HepG2 (cell line): ENCODE data around the gene ADM. TPM values are rescaled to one million over a fixed set of nuclear protein-coding genes. Genes with fewer than 3 reads are reported as not detected.
A peak's percentile ranks its signal among the peaks of the same experiment; 100 is the strongest.

Experiments
- ATAC-seq: fragments of 200-7000 bp; cut with Tn5 transposase; 3 replicates; pipeline ENCODE4 v1.9.1; 2020; ENCODE audit warnings: mild to moderate bottlenecking, moderate library complexity
- BruUV-seq: library from RNA; stranded (reverse); fragments of 400-500 nt; replicated peaks from 2 replicates; lab custom pipeline; 2021; lab: Mats Ljungman, UMichigan
- CTCF ChIA-PET: fragments of 300-600 bp; formaldehyde crosslinking; extraction: SDS; loops from one replicate; lab custom pipeline; 2021; ENCODE audit warnings: low total read pairs, inconsistent platforms, low intra/inter-chr PET ratio; lab: Yijun Ruan, JAX
- POLR2A ChIA-PET: fragments of 350-600 bp; sonication (Branson Sonifier 250); formaldehyde crosslinking; loops from one replicate; lab custom pipeline; 2020; ENCODE audit warnings: antibody characterized with exemption, inconsistent platforms; lab: Yijun Ruan, JAX
- DNase-seq: peaks from one replicate; pipeline ENCODE4 v3.0.0-alpha.2; 2015; ENCODE audit warnings: low spot score
- FAIRE-seq: peaks from 3 replicates; lab custom pipeline; 2011; peaks lifted over from hg19 to GRCh38; lab: Jason Lieb, UNC
- H2AFZ ChIP-seq: one replicate; pipeline ENCODE4 v1.6.1; 2011; ENCODE audit warnings: low read length, inconsistent platforms
- H3K27ac ChIP-seq: fragments of 300-600 bp; 3 replicates; pipeline ENCODE4 v1.8.0; 2011; ENCODE audit warnings: mixed run types, mild to moderate bottlenecking, mixed read lengths, low read length, inconsistent platforms; ENCODE audit not compliant: insufficient read depth; ENCODE audit errors: extremely low read length
- H3K27me3 ChIP-seq, 2 experiments: fragments of 200-600 bp in 1 of 2; 2 replicates in 1 of 2; 3 replicates in 1 of 2; pipeline versions ENCODE4 v1.6.0 to v1.8.0; 2011; ENCODE audit warnings: low read length in 2 of 2, mild to moderate bottlenecking in 2 of 2, moderate library complexity in 2 of 2, inconsistent platforms in 1 of 2; ENCODE audit not compliant: insufficient read depth in 2 of 2, control insufficient read depth in 1 of 2
- H3K36me3 ChIP-seq, 2 experiments: fragments of 200-600 bp in 1 of 2; replicated peaks in 1 of 2; 2 replicates in 1 of 2; 3 replicates in 1 of 2; pipeline versions ENCODE4 v1.5.1 to v1.8.0; 2011; ENCODE audit warnings: low read length in 2 of 2, inconsistent platforms in 1 of 2; ENCODE audit not compliant: insufficient read depth in 2 of 2, control insufficient read depth in 1 of 2
- H3K4me1 ChIP-seq: 2 replicates; pipeline ENCODE4 v1.5.1; 2012; ENCODE audit warnings: low read length, inconsistent platforms; ENCODE audit not compliant: insufficient read depth
- H3K4me2 ChIP-seq: 2 replicates; pipeline ENCODE4 v1.6.0; 2011; ENCODE audit warnings: low read depth, low read length, inconsistent platforms
- H3K4me3 ChIP-seq, 3 experiments: fragments of 200-600 bp in 1 of 3; sonication (generic), shearing (Covaris generic) in 1 of 3; replicated peaks in 1 of 3; 2 replicates each; pipeline ENCODE4 v1.5.1; 2011 to 2016; ENCODE audit warnings: low read length in 3 of 3, inconsistent platforms in 2 of 3, low read depth in 2 of 3, mild to moderate bottlenecking in 2 of 3, control low read depth in 1 of 3, mixed read lengths in 1 of 3; ENCODE audit not compliant: insufficient read depth in 1 of 3
- H3K79me2 ChIP-seq: one replicate; pipeline ENCODE4 v1.6.1; 2011; ENCODE audit warnings: low read length, inconsistent platforms; ENCODE audit not compliant: insufficient read depth
- H3K9ac ChIP-seq: 2 replicates; pipeline ENCODE4 v1.6.0; 2011; ENCODE audit warnings: mild to moderate bottlenecking, low read depth, low read length, inconsistent platforms; ENCODE audit not compliant: insufficient read depth
- H3K9me3 ChIP-seq: 2 replicates; pipeline ENCODE4 v1.5.1; 2012; ENCODE audit warnings: mild to moderate bottlenecking, low read length
- H4K20me1 ChIP-seq: 2 replicates; pipeline ENCODE4 v1.6.0; 2011; ENCODE audit warnings: inconsistent platforms, mild to moderate bottlenecking, low read length, moderate library complexity; ENCODE audit not compliant: insufficient read depth
- CREB1 ChIP-seq, 2 experiments: fragments of 450-650 bp in 1 of 2; IDR thresholded peaks; 2 replicates each; pipeline ENCODE4 v1.6.1; 2016 to 2017; ENCODE audit warnings: control low read depth in 1 of 2, mild to moderate bottlenecking in 1 of 2, missing compliant biosample characterization in 1 of 2, missing genetic modification characterization in 1 of 2
- ETV5 ChIP-seq: IDR thresholded peaks from 2 replicates; pipeline ENCODE4 v1.6.1; 2018; ENCODE audit warnings: missing biosample characterization, missing genetic modification reagents, inconsistent platforms, borderline replicate concordance
- FOSL1 ChIP-seq: sonication (generic); formaldehyde crosslinking; IDR thresholded peaks from 2 replicates; pipeline ENCODE4 v1.9.0; 2021; ENCODE audit warnings: missing genetic modification reagents, borderline replicate concordance
- FOSL2 ChIP-seq: sonication (generic); formaldehyde crosslinking; IDR thresholded peaks from 2 replicates; pipeline ENCODE4 v1.4.0; 2020; ENCODE audit warnings: missing genetic modification reagents
- FOXO1 ChIP-seq: sonication (generic); formaldehyde crosslinking; IDR thresholded peaks from 2 replicates; pipeline ENCODE4 v1.4.0; 2020; ENCODE audit warnings: missing genetic modification reagents
- FOXP1 ChIP-seq, 2 experiments: fragments of 450-650 bp in 1 of 2; IDR thresholded peaks; 2 replicates each; pipeline ENCODE4 v1.6.1; 2017 to 2018; ENCODE audit warnings: antibody characterized with exemption in 1 of 2
- HIC2 ChIP-seq: sonication (generic); formaldehyde crosslinking; IDR thresholded peaks from 2 replicates; pipeline ENCODE4 v1.9.0; 2022; ENCODE audit warnings: low read depth, missing genetic modification reagents
- JUNB ChIP-seq: sonication (generic); formaldehyde crosslinking; IDR thresholded peaks from 2 replicates; pipeline ENCODE4 v1.8.0; 2022; ENCODE audit warnings: missing genetic modification reagents, mild to moderate bottlenecking, borderline replicate concordance
- KMT2B ChIP-seq: IDR thresholded peaks from 2 replicates; pipeline ENCODE4 v1.6.1; 2016; ENCODE audit warnings: missing genetic modification reagents, missing compliant biosample characterization
- MEIS2 ChIP-seq: sonication (generic); formaldehyde crosslinking; IDR thresholded peaks from 2 replicates; pipeline ENCODE4 v1.9.0; 2021; ENCODE audit warnings: mild to moderate bottlenecking, missing genetic modification reagents
- MLX ChIP-seq: IDR thresholded peaks from 2 replicates; pipeline ENCODE4 v1.6.1; 2016
- SATB2 ChIP-seq: sonication (generic); formaldehyde crosslinking; IDR thresholded peaks from 2 replicates; pipeline ENCODE4 v1.5.0; 2020; ENCODE audit warnings: missing genetic modification reagents
- SOX5 ChIP-seq: IDR thresholded peaks from 2 replicates; pipeline ENCODE4 v1.6.1; 2016; ENCODE audit warnings: borderline replicate concordance
- SOX6 ChIP-seq, 2 experiments: fragments of 450-650 bp in 1 of 2; sonication (generic) in 1 of 2; formaldehyde crosslinking in 1 of 2; IDR thresholded peaks; 2 replicates each; pipeline versions ENCODE4 v1.4.0 to v1.6.1; 2017 to 2020; ENCODE audit warnings: antibody characterized with exemption in 1 of 2, mild to moderate bottlenecking in 1 of 2, missing genetic modification reagents in 1 of 2
- TCF7 ChIP-seq: sonication (generic); IDR thresholded peaks from 2 replicates; pipeline ENCODE4 v1.6.1; 2016; ENCODE audit warnings: antibody characterized with exemption, low read depth
- ZC3H13 ChIP-seq: sonication (generic); formaldehyde crosslinking; IDR thresholded peaks from 2 replicates; pipeline ENCODE4 v1.8.1; 2023; ENCODE audit warnings: mild to moderate bottlenecking, missing genetic modification reagents, moderate library complexity
- ZMAT5 ChIP-seq: sonication (generic); formaldehyde crosslinking; IDR thresholded peaks from 2 replicates; pipeline ENCODE4 v1.5.0; 2020; ENCODE audit warnings: mild to moderate bottlenecking, low read depth, missing genetic modification reagents, borderline replicate concordance
- ZNF432 ChIP-seq: sonication (generic); formaldehyde crosslinking; IDR thresholded peaks from 2 replicates; pipeline ENCODE4 v1.5.0; 2020; ENCODE audit warnings: missing genetic modification reagents, mild to moderate bottlenecking, borderline replicate concordance
- ZNF501 ChIP-seq: sonication (generic); formaldehyde crosslinking; IDR thresholded peaks from 2 replicates; pipeline ENCODE4 v1.5.1; 2020; ENCODE audit warnings: mild to moderate bottlenecking, moderate library complexity, missing genetic modification reagents
- ZNF644 ChIP-seq: IDR thresholded peaks from 2 replicates; pipeline ENCODE4 v1.6.1; 2016; ENCODE audit warnings: low read depth
- WGBS: methylation state at CpG from one replicate; pipeline ENCODE4 v1.1.6; 2017; ENCODE audit warnings: low lambda C conversion rate; 5-methylcytosine and 5-hydroxymethylcytosine counted together
- in situ Hi-C: cut with HindIII; loops from 2 replicates; pipeline ENCODE4 v1.10.0; 2017; ENCODE audit warnings: low pct_unique_long_range_greater_than_20kb; ENCODE audit not compliant: extremely low pct_ligation_motif_present
- intact Hi-C: fragments of 100-400 bp; cut with micrococcal nuclease; formaldehyde crosslinking; loops from one replicate; pipeline ENCODE4 v1.10.0; 2022; ENCODE audit not compliant: unreplicated experiment
- polyA plus RNA-seq, 8 experiments: library from polyadenylated mRNA; depleted of rRNA in 3 of 8; stranded (reverse) in 7 of 8; unstranded in 1 of 8; fragments of >200 nt; fragmentation: Illumina TruSeq in 4 of 8; extraction: Trizol in 4 of 8; gene quantifications; 2 replicates each; pipeline versions ENCODE4 v1.2.1 to v1.2.3, GENCODE V29; 2011 to 2016; ENCODE audit warnings: low read depth in 4 of 8, missing spikeins in 1 of 8, mixed read lengths in 1 of 8; ENCODE audit not compliant: insufficient read depth in 1 of 8
- total RNA-seq, 5 experiments: library from RNA; depleted of rRNA; stranded (reverse); fragments of >200 nt; fragmentation: Illumina TruSeq; extraction: Trizol; gene quantifications; 2 replicates each; pipeline ENCODE4 v1.2.3, GENCODE V29; 2016; ENCODE audit warnings: low read depth in 1 of 5

Gene ADM
- total and polyA plus RNA-seq, 2 of the 13 experiments (the other 11 are each of a cell fraction or from before 2014, with no cell fraction given): 10.7 to 26.1 TPM

GRCh38 chr11:10309163-10310093, 4.6 kb downstream of the ADM start:
- 33% methylated on average over 12 of the region's 12 CpGs for WGBS
- CTCF ChIA-PET: interaction anchor here (3.0 kb wide), 1 partner anchor 14 kb away, joined by 16 read pairs; no protein-coding TSS in a partner anchor
- intact Hi-C loops: loop anchor here (2.0 to 5.0 kb wide), 5 partner anchors 13 to 847 kb away; partner anchors contain the start of gene ZNF143
- no peak for TF ChIP-seq ZNF644 (CRISPR knock-in tag)
- no peak for TF ChIP-seq FOXP1 (IDR thresholded peaks at IDR 0.05)
- peak; percentile 84 for TF ChIP-seq FOXP1 (CRISPR knock-in tag; IDR thresholded peaks at IDR 0.05)
- no peak for TF ChIP-seq SOX6 (IDR thresholded peaks at IDR 0.05)
- peak; percentile 13; the same call in 1 of the 2 replicates for TF ChIP-seq SOX6 (CRISPR knock-in tag; IDR thresholded peaks at IDR 0.05)
- TF ChIP-seq ZC3H13 (CRISPR knock-in tag): 0 out of 2 replicates have a peak, but pooled peaks have one; percentile 34
- no peak for TF ChIP-seq SATB2
- TF ChIP-seq SOX5 (CRISPR knock-in tag): peak; percentile 44; the same call in 1 of the 2 replicates
- peak; percentile 23; the same call in 1 of the 2 replicates for TF ChIP-seq ETV5 (CRISPR knock-in tag)
- TF ChIP-seq JUNB (CRISPR knock-in tag): peak; percentile 78; the same call in 1 of the 2 replicates
- TF ChIP-seq FOSL1 (CRISPR knock-in tag): peak; percentile 69; the same call in 1 of the 2 replicates
- TF ChIP-seq FOXO1 (CRISPR knock-in tag): peak; percentile 35; the same call in 1 of the 2 replicates
- no peak for TF ChIP-seq MEIS2 (CRISPR knock-in tag)
- TF ChIP-seq MLX: peak; percentile 15; the same call in 1 of the 2 replicates
- TF ChIP-seq CREB1 (IDR thresholded peaks at IDR 0.05): no peak
- peak; percentile 49 for TF ChIP-seq CREB1 (CRISPR knock-in tag; IDR thresholded peaks at IDR 0.05)
- no peak for TF ChIP-seq ZNF432 (CRISPR knock-in tag)
- peak; percentile 55; the same call in 1 of the 2 replicates for TF ChIP-seq HIC2
- TF ChIP-seq TCF7: peak; percentile 50; the same call in 1 of the 2 replicates
- no peak for TF ChIP-seq ZNF501 (CRISPR knock-in tag)
- no peak for TF ChIP-seq ZMAT5 (CRISPR knock-in tag)
- TF ChIP-seq KMT2B (CRISPR knock-in tag): peak; percentile 52; the same call in 1 of the 2 replicates
- peak; percentile 97 for TF ChIP-seq FOSL2 (CRISPR knock-in tag)

More at GRCh38 chr11:10309163-10310093, 4.6 kb downstream of the ADM start:
- no peaks in the 10 kb centered on the region; the same call in 1 of the 2 replicates for H4K20me1 ChIP-seq
- H2AFZ ChIP-seq: no peak overlapping the region
- DNase-seq: peak; percentile 74
- H3K4me1 ChIP-seq: peaks cover 51% of the 10 kb centered on the region
- no peaks in the 10 kb centered on the region for H3K9me3 ChIP-seq
- no peak for ATAC-seq
- no TSS peak for BruUV-seq
- H3K79me2 ChIP-seq: peaks cover 18% of the 10 kb centered on the region
- H3K36me3 ChIP-seq: no peaks in the 10 kb centered on the region
- H3K4me2 ChIP-seq: peak overlapping the region; percentile 98
- peak overlapping the region; percentile 25; the same call in 1 of the 2 replicates for H3K9ac ChIP-seq
- in situ Hi-C loops: loop anchor here (5.0 to 10.0 kb wide), 3 partner anchors 58 to 335 kb away; no protein-coding TSS in a partner anchor
- no peaks in the 10 kb centered on the region for H3K27me3 ChIP-seq
- no peak overlapping the region for H3K27ac ChIP-seq
- no peak for FAIRE-seq
- POLR2A ChIA-PET: interaction anchor here (0.7 to 3.0 kb wide), 7 partner anchors 12 to 102 kb away, joined by 3 to 17 read pairs (median 7); no protein-coding TSS in a partner anchor
- H3K4me3 ChIP-seq: peak overlapping the region in 1 of 3 experiments; percentile 54; a peak in 3 of 6 replicates
